Keratinocyte (primary cell): Measurements from ENCODE around the gene GABRR2.

ENCODE experiments used
- CTCF ChIP-seq, 3 experiments: IDR thresholded peaks in 1 of 3; conservative IDR thresholded peaks in 1 of 3; optimal IDR thresholded peaks in 1 of 3; 2 replicates in 2 of 3; 3 replicates in 1 of 3; pipeline versions ENCODE3 to v1.5.1; 2011; ENCODE audit warnings: low read length in 3 of 3, mild to moderate bottlenecking in 3 of 3, moderate library complexity in 2 of 3, control low read depth in 1 of 3, inconsistent platforms in 1 of 3; ENCODE audit not compliant: insufficient read depth in 2 of 3; ENCODE audit errors: extremely low read depth in 1 of 3
- EZH2 ChIP-seq: IDR thresholded peaks from one replicate; pipeline ENCODE4 v1.6.1; 2012; ENCODE audit warnings: inconsistent platforms, mild to moderate bottlenecking, low read length, moderate library complexity

- TF ChIP-seq CTCF (optimal IDR thresholded peaks at IDR 0.05 in 1 of 3, IDR thresholded peaks at IDR 0.05 in 1 of 3, conservative IDR thresholded peaks at IDR 0.05 in 1 of 3; ENCODE audit: extremely low read depth in 1 of 3, insufficient read depth in 2 of 3, low read length in 3 of 3) (no peak), EZH2 (no peak)
These were observed 59.7 kb downstream of the GABRR2 start for GRCh38 chr6:89255417-89255816.
